GM21786 (cell line): Measurements from ENCODE around the gene TMEM259.

ENCODE experiments used
- ATAC-seq: cut with Tn5 transposase; IDR thresholded peaks from one replicate; pipeline ENCODE4 v1.9.1; 2021; ENCODE audit not compliant: unreplicated experiment

Gene TMEM259

GRCh38 chr19:990119-990571 lies 30.8 kb downstream of the TMEM259 start:
- no peak for ATAC-seq

- ATAC-seq, result no peak
Measured at GRCh38 chr19:989381-990081, 31.4 kb downstream of the TMEM259 start.

- ATAC-seq, result no peak
Measured at GRCh38 chr19:988510-988909, 32.4 kb downstream of the TMEM259 start.

GRCh38 chr19:988081-988480 lies 32.8 kb downstream of the TMEM259 start:
- no peak for ATAC-seq

- no peak for ATAC-seq
Measured at GRCh38 chr19:986083-986482, 34.8 kb downstream of the TMEM259 start.

GRCh38 chr19:984165-984967 lies 36.6 kb downstream of the TMEM259 start, which contains the start of gene WDR18:
Gene WDR18 (plus strand): TSS chr19:984345. CDS start chr19:984354, 9 bp downstream.
- no peak for ATAC-seq

GRCh38 chr19:982567-983170 lies 38.3 kb downstream of the TMEM259 start:
- ATAC-seq, result no peak

- ATAC-seq, result no peak
Measured at GRCh38 chr19:980133-980998, 40.6 kb downstream of the TMEM259 start.

- ATAC-seq, result no peak
Measured at GRCh38 chr19:979318-979741, 41.6 kb downstream of the TMEM259 start.

GRCh38 chr19:977058-977464 lies 43.9 kb downstream of the TMEM259 start:
- no peak for ATAC-seq

GRCh38 chr19:976476-976875 lies 44.4 kb downstream of the TMEM259 start:
- ATAC-seq, result no peak

GRCh38 chr19:974564-975257 lies 46.2 kb downstream of the TMEM259 start:
- no peak for ATAC-seq

- ATAC-seq, result no peak
Measured at GRCh38 chr19:973726-974563, 47.0 kb downstream of the TMEM259 start.

GRCh38 chr19:972281-972680 lies 48.6 kb downstream of the TMEM259 start:
- no peak for ATAC-seq

- no peak for ATAC-seq
Measured at GRCh38 chr19:971795-972194, 49.1 kb downstream of the TMEM259 start.

- no peak for ATAC-seq
Measured at GRCh38 chr19:970695-971094, 50.2 kb downstream of the TMEM259 start.

GRCh38 chr19:966485-967088 lies 54.3 kb downstream of the TMEM259 start:
- no peak for ATAC-seq

GRCh38 chr19:964761-965694 lies 55.9 kb downstream of the TMEM259 start:
- no peak for ATAC-seq
